Measurements from ENCODE around the gene PHACTR1.

Gene PHACTR1

GRCh38 chr6:13066050-13066449, 349.5 kb downstream of the PHACTR1 start:
- TF ChIP-seq EZH2 (IDR thresholded peaks at IDR 0.05; ENCODE audit: borderline replicate concordance, low read length) (no peak), CTCF (IDR thresholded peaks at IDR 0.05; ENCODE audit: low read length) (no peak)
- no peaks in the 10 kb centered on the region for H3F3A ChIP-seq (ENCODE audit: insufficient read depth, low read length)
- no peaks in the 10 kb centered on the region for H3K9me2 ChIP-seq (ENCODE audit: low read depth, low read length)
- H3K79me2 ChIP-seq (ENCODE audit: insufficient read depth, low read length) = no peaks in the 10 kb centered on the region
- no peak overlapping the region for H3K9ac ChIP-seq (ENCODE audit: low read length)
- no peak overlapping the region for H2AFZ ChIP-seq (ENCODE audit: low read length)
- H3K36me3 ChIP-seq (ENCODE audit: insufficient read depth, low read length) = no peaks in the 10 kb centered on the region
- H3K9me3 ChIP-seq (ENCODE audit: low read length) = no peaks in the 10 kb centered on the region
- H3K4me1 ChIP-seq (ENCODE audit: insufficient read depth, low read length, severe bottlenecking) = no peaks in the 10 kb centered on the region
- H3K4me2 ChIP-seq (ENCODE audit: low read length) = no peak overlapping the region
- no peak overlapping the region for H3K4me3 ChIP-seq (ENCODE audit: low read depth, low read length, poor library complexity, severe bottlenecking)
- no peaks in the 10 kb centered on the region for H3K27me3 ChIP-seq (ENCODE audit: insufficient read depth, low read length)
- H4K20me1 ChIP-seq (ENCODE audit: insufficient read depth, low read length) = no peaks in the 10 kb centered on the region
- H3K27ac ChIP-seq (ENCODE audit: low read depth, low read length, poor library complexity, severe bottlenecking) = no peak overlapping the region

GRCh38 chr6:13066820-13067219, 350.3 kb downstream of the PHACTR1 start:
- Histone ChIP-seq H3K4me2 (ENCODE audit: low read length) (no peak overlapping the region), H3F3A (ENCODE audit: insufficient read depth, low read length) (no peaks in the 10 kb centered on the region), H2AFZ (ENCODE audit: low read length) (no peak overlapping the region), H3K9ac (ENCODE audit: low read length) (no peak overlapping the region), H3K9me2 (ENCODE audit: low read depth, low read length) (no peaks in the 10 kb centered on the region), H3K79me2 (ENCODE audit: insufficient read depth, low read length) (no peaks in the 10 kb centered on the region), H4K20me1 (ENCODE audit: insufficient read depth, low read length) (no peaks in the 10 kb centered on the region), H3K27ac (ENCODE audit: low read depth, low read length, poor library complexity, severe bottlenecking) (no peak overlapping the region), H3K27me3 (ENCODE audit: insufficient read depth, low read length) (no peaks in the 10 kb centered on the region), H3K36me3 (ENCODE audit: insufficient read depth, low read length) (no peaks in the 10 kb centered on the region), H3K4me1 (ENCODE audit: insufficient read depth, low read length, severe bottlenecking) (no peaks in the 10 kb centered on the region), H3K4me3 (ENCODE audit: low read depth, low read length, poor library complexity, severe bottlenecking) (no peak overlapping the region), H3K9me3 (ENCODE audit: low read length) (no peaks in the 10 kb centered on the region)
- no peak for TF ChIP-seq CTCF (IDR thresholded peaks at IDR 0.05; ENCODE audit: low read length)
- no peak for TF ChIP-seq EZH2 (IDR thresholded peaks at IDR 0.05; ENCODE audit: borderline replicate concordance, low read length)

DNA sequence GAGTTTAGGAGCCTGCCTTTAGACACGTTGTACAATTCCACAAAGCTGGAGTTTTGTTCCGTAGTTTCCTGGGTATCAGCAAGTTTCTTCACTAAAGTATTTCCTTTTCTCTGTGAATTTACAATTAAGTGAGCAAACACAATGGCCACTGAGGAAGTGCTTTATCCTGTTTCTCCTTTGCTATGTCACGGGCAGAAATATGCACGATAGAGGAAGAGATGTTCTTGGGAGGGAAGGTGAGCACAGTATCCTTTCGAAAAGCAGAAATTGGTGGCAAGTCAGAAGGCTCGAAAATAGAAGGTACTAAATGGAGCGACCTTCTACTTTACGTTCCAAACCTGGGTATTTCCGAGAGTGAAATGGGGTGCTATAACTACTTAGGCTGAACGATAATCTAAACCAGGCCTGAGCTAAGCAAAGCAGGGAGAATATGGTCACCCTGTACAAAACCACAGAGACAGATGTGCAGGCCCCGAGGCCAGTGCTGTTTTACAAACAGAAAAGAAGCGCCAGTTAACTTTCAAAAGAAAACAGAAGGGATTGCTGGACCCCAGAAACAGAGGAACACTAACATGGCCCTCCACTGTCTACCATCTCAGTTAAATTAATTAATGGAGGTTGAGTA, 352.1 kb downstream of the PHACTR1 start:
- Histone ChIP-seq H3F3A (ENCODE audit: insufficient read depth, low read length) (no peaks in the 10 kb centered on the region), H3K4me2 (ENCODE audit: low read length) (no peak overlapping the region), H3K4me3 (ENCODE audit: low read depth, low read length, poor library complexity, severe bottlenecking) (no peak overlapping the region), H3K36me3 (ENCODE audit: insufficient read depth, low read length) (no peaks in the 10 kb centered on the region), H3K9ac (ENCODE audit: low read length) (no peak overlapping the region), H3K27me3 (ENCODE audit: insufficient read depth, low read length) (no peaks in the 10 kb centered on the region), H3K27ac (ENCODE audit: low read depth, low read length, poor library complexity, severe bottlenecking) (no peak overlapping the region), H3K4me1 (ENCODE audit: insufficient read depth, low read length, severe bottlenecking) (no peaks in the 10 kb centered on the region), H3K9me2 (ENCODE audit: low read depth, low read length) (no peaks in the 10 kb centered on the region), H2AFZ (ENCODE audit: low read length) (no peak overlapping the region), H3K9me3 (ENCODE audit: low read length) (no peaks in the 10 kb centered on the region), H4K20me1 (ENCODE audit: insufficient read depth, low read length) (no peaks in the 10 kb centered on the region), H3K79me2 (ENCODE audit: insufficient read depth, low read length) (no peaks in the 10 kb centered on the region)
- TF ChIP-seq EZH2 (IDR thresholded peaks at IDR 0.05; ENCODE audit: borderline replicate concordance, low read length) (no peak), CTCF (IDR thresholded peaks at IDR 0.05; ENCODE audit: low read length) (no peak)

Measured in OCI-LY1 (cell line).